H9 (cell line): ENCODE data around the gene MRPS34. TPM values are rescaled to one million over a fixed set of nuclear protein-coding genes. Genes with fewer than 3 reads are reported as not detected.

ENCODE experiments used
- DNase-seq: peaks from one replicate; pipeline ENCODE4 v3.0.0-alpha.2; 2017
- H2AFZ ChIP-seq: one replicate; pipeline ENCODE4 v1.6.1; 2013; ENCODE audit warnings: mild to moderate bottlenecking, low read length, control low read depth, moderate library complexity
- H2AK5ac ChIP-seq: 2 replicates; pipeline ENCODE4 v1.6.1; 2013; ENCODE audit warnings: low read length, control low read depth, mixed read lengths; ENCODE audit not compliant: insufficient read length
- H2BK120ac ChIP-seq: one replicate; pipeline ENCODE4 v1.6.1; 2013; ENCODE audit warnings: low read depth, mild to moderate bottlenecking, low read length, control low read depth, inconsistent platforms; ENCODE audit not compliant: poor library complexity, severe bottlenecking
- H2BK12ac ChIP-seq: 2 replicates; pipeline ENCODE4 v1.6.1; 2013; ENCODE audit warnings: low read length, control low read depth, mixed read lengths, low read depth; ENCODE audit not compliant: insufficient read length
- H2BK15ac ChIP-seq: 2 replicates; pipeline ENCODE4 v1.6.1; 2013; ENCODE audit warnings: low read depth, low read length, control low read depth
- H2BK20ac ChIP-seq: one replicate; pipeline ENCODE4 v1.6.1; 2013; ENCODE audit warnings: low read depth, mild to moderate bottlenecking, low read length, control low read depth, inconsistent platforms; ENCODE audit not compliant: poor library complexity, severe bottlenecking
- H2BK5ac ChIP-seq: 2 replicates; pipeline ENCODE4 v1.6.1; 2013; ENCODE audit warnings: low read length, control low read depth, mixed read lengths; ENCODE audit not compliant: insufficient read length
- H3K14ac ChIP-seq: 2 replicates; pipeline ENCODE4 v1.6.1; 2013; ENCODE audit warnings: low read length, control low read depth; ENCODE audit not compliant: insufficient read depth
- H3K18ac ChIP-seq: 2 replicates; pipeline ENCODE4 v1.6.1; 2013; ENCODE audit warnings: low read depth, mild to moderate bottlenecking, mixed read lengths, low read length, control low read depth; ENCODE audit not compliant: insufficient read length
- H3K23ac ChIP-seq: 2 replicates; pipeline ENCODE4 v1.6.1; 2013; ENCODE audit warnings: low read length, control low read depth, mixed read lengths, low read depth; ENCODE audit not compliant: insufficient read length
- H3K23me2 ChIP-seq: 2 replicates; pipeline ENCODE4 v1.6.1; 2013; ENCODE audit warnings: low read depth, mild to moderate bottlenecking, mixed read lengths, low read length, control low read depth; ENCODE audit not compliant: insufficient read length, poor library complexity, severe bottlenecking
- H3K27ac ChIP-seq: 2 replicates; pipeline ENCODE4 v1.5.1; 2013; ENCODE audit warnings: low read length, control low read depth, mixed read lengths, low read depth; ENCODE audit not compliant: insufficient read length
- H3K27me3 ChIP-seq: 2 replicates; pipeline ENCODE4 v1.6.1; 2013; ENCODE audit warnings: low read length, control low read depth, inconsistent platforms; ENCODE audit not compliant: insufficient read depth
- H3K4ac ChIP-seq: 2 replicates; pipeline ENCODE4 v1.6.1; 2013; ENCODE audit warnings: low read depth, mild to moderate bottlenecking, control low read depth, inconsistent platforms, low read length, moderate library complexity
- H3K4me1 ChIP-seq: 2 replicates; pipeline ENCODE4 v1.6.1; 2013; ENCODE audit warnings: low read length, control low read depth, inconsistent platforms; ENCODE audit not compliant: insufficient read depth
- H3K4me2 ChIP-seq: 2 replicates; pipeline ENCODE4 v1.6.1; 2013; ENCODE audit warnings: low read length, control low read depth, mixed read lengths; ENCODE audit not compliant: insufficient read length, insufficient read depth
- H3K56ac ChIP-seq: 2 replicates; pipeline ENCODE4 v1.6.1; 2013; ENCODE audit warnings: low read depth, mild to moderate bottlenecking, mixed read lengths, low read length, control low read depth; ENCODE audit not compliant: insufficient read length
- H3K79me1 ChIP-seq: 2 replicates; pipeline ENCODE4 v1.6.1; 2013; ENCODE audit warnings: low read depth, mild to moderate bottlenecking, moderate library complexity, low read length, control low read depth, inconsistent platforms; ENCODE audit not compliant: insufficient read depth, poor library complexity, severe bottlenecking
- H3K79me2 ChIP-seq: 2 replicates; pipeline ENCODE4 v1.6.1; 2013; ENCODE audit warnings: low read length, control low read depth, inconsistent platforms; ENCODE audit not compliant: insufficient read depth
- H3K9ac ChIP-seq: 2 replicates; pipeline ENCODE4 v1.6.1; 2013; ENCODE audit warnings: low read length, control low read depth, mixed read lengths; ENCODE audit not compliant: insufficient read length; ENCODE audit errors: extremely low read depth
- H3K9me3 ChIP-seq: one replicate; pipeline ENCODE4 v1.6.1; 2013; ENCODE audit warnings: low read depth, low read length, inconsistent platforms; ENCODE audit not compliant: control insufficient read depth
- H3T11ph ChIP-seq: one replicate; pipeline ENCODE4 v1.6.1; 2013; ENCODE audit warnings: mild to moderate bottlenecking, low read length, control low read depth, inconsistent platforms
- H4K20me1 ChIP-seq: one replicate; pipeline ENCODE4 v1.6.1; 2013; ENCODE audit not compliant: control insufficient read depth, insufficient read length, insufficient read depth
- H4K5ac ChIP-seq: 2 replicates; pipeline ENCODE4 v1.6.1; 2013; ENCODE audit warnings: low read depth, mild to moderate bottlenecking, mixed read lengths, low read length, control low read depth; ENCODE audit not compliant: insufficient read length
- H4K8ac ChIP-seq: replicated peaks from 2 replicates; pipeline ENCODE4 v1.6.1; 2013; ENCODE audit warnings: low read length, control low read depth, mixed read lengths, low read depth; ENCODE audit not compliant: insufficient read length
- H4K91ac ChIP-seq: 2 replicates; pipeline ENCODE4 v1.6.1; 2013; ENCODE audit warnings: low read depth, mild to moderate bottlenecking, moderate library complexity, mixed read lengths, low read length, control low read depth; ENCODE audit not compliant: insufficient read length
- H3K27ac Mint-ChIP-seq, 3 experiments: 2 replicates in 2 of 3; 3 replicates in 1 of 3; pipeline ENCODE4 v1.8.0; 2020 to 2021; ENCODE audit warnings: mixed read lengths in 3 of 3, mild to moderate bottlenecking in 1 of 3, moderate library complexity in 1 of 3
- H3K27me3 Mint-ChIP-seq: 2 replicates; pipeline ENCODE4 v1.8.0; 2021; ENCODE audit warnings: low read depth, mild to moderate bottlenecking, moderate library complexity, mixed read lengths
- H3K36me3 Mint-ChIP-seq, 3 experiments: 2 replicates in 2 of 3; 3 replicates in 1 of 3; pipeline ENCODE4 v1.8.0; 2020 to 2021; ENCODE audit warnings: low read depth in 3 of 3, mixed read lengths in 3 of 3; ENCODE audit not compliant: insufficient read depth in 1 of 3
- H3K4me1 Mint-ChIP-seq, 2 experiments: 2 replicates each; pipeline ENCODE4 v1.8.0; 2020; ENCODE audit warnings: mixed read lengths in 2 of 2
- H3K4me3 Mint-ChIP-seq, 2 experiments: 2 replicates in 1 of 2; 3 replicates in 1 of 2; pipeline ENCODE4 v1.8.0; 2020 to 2021; ENCODE audit warnings: mild to moderate bottlenecking in 2 of 2, mixed read lengths in 2 of 2, moderate library complexity in 1 of 2
- H3K9me3 Mint-ChIP-seq, 2 experiments: 2 replicates in 1 of 2; 3 replicates in 1 of 2; pipeline ENCODE4 v1.8.0; 2020; ENCODE audit warnings: mild to moderate bottlenecking in 2 of 2, mixed read lengths in 2 of 2, moderate library complexity in 1 of 2
- CTCF ChIP-seq: fragments of 200-600 bp; sonication (generic); conservative IDR thresholded peaks from 3 replicates; pipeline ENCODE4 v1.8.0; 2021; ENCODE audit warnings: antibody characterized with exemption, mild to moderate bottlenecking
- WGBS: extraction: QIAGEN DNeasy Blood & Tissue Kit; methylation state at CpG from one replicate; pipeline ENCODE4 v1.1.7; 2013; ENCODE audit warnings: missing lambda C conversion rate, low lambda C conversion rate, mixed read lengths; ENCODE audit not compliant: insufficient read length; ENCODE audit errors: extremely low coverage; 5-methylcytosine and 5-hydroxymethylcytosine counted together
- total RNA-seq: library from RNA; stranded (reverse); gene quantifications from 2 replicates; pipeline ENCODE4 v1.2.1, GENCODE V29; 2021

The MRPS34 gene
- total RNA-seq, 1 experiment from 2014 or later = 205 TPM

GRCh38 chr16:1787056-1787321, 14.1 kb upstream of the MRPS34 start:
- no CpG with 5 or more reads among the region's 6 CpGs for WGBS
- H3T11ph ChIP-seq = no peak overlapping the region
- DNase-seq = no peak
- H3K9me3 ChIP-seq = no peaks in the 10 kb centered on the region
- no peak overlapping the region for H4K5ac ChIP-seq
- H2BK20ac ChIP-seq = no peak overlapping the region
- H3K79me2 ChIP-seq = peaks cover 8% of the 10 kb centered on the region; the same call in 1 of the 2 replicates
- H2AFZ ChIP-seq = no peak overlapping the region
- no peak overlapping the region for H3K56ac ChIP-seq
- Mint-ChIP-seq H3K9me3 (no peaks in the 10 kb centered on the region), H3K4me1 (peaks cover 0 to 6% of the 10 kb centered on the region in 2 experiments; a peak in 1 of 4 replicates), H3K27ac (no peak overlapping the region), H3K27me3 (no peaks in the 10 kb centered on the region), H3K36me3 (peaks cover 5 to 17% (median 15%) of the 10 kb centered on the region in 3 experiments; a peak in 6 of 7 replicates), H3K4me3 (no peak overlapping the region)
- H2AK5ac ChIP-seq = no peak overlapping the region
- no peak overlapping the region for H2BK15ac ChIP-seq
- no peaks in the 10 kb centered on the region for H4K20me1 ChIP-seq
- H3K23me2 ChIP-seq = no peaks in the 10 kb centered on the region
- H4K8ac ChIP-seq = no peak overlapping the region
- no peak overlapping the region for H3K23ac ChIP-seq
- H3K9ac ChIP-seq = no peak overlapping the region
- no peak overlapping the region for H2BK120ac ChIP-seq
- no peak overlapping the region for H3K4ac ChIP-seq
- peaks cover 5% of the 10 kb centered on the region for H3K79me1 ChIP-seq
- no peak overlapping the region for H3K18ac ChIP-seq
- no peak overlapping the region for H2BK12ac ChIP-seq
- no peaks in the 10 kb centered on the region for H3K27me3 ChIP-seq
- TF ChIP-seq CTCF = no peak
- no peak overlapping the region for H4K91ac ChIP-seq
- H3K4me1 ChIP-seq = no peaks in the 10 kb centered on the region; the same call in 1 of the 2 replicates
- no peak overlapping the region for H3K4me2 ChIP-seq
- H3K27ac ChIP-seq = no peak overlapping the region
- no peak overlapping the region for H3K14ac ChIP-seq
- no peak overlapping the region for H2BK5ac ChIP-seq
